GM19099 (cell line): ENCODE data around the gene NTSR1.

Source experiments
- POLR2A ChIP-seq: IDR thresholded peaks from 3 replicates; pipeline ENCODE4 v1.6.1; 2011; ENCODE audit warnings: low read depth; ENCODE audit not compliant: insufficient read length; ENCODE audit errors: extremely low read depth

The NTSR1 gene

DNA sequence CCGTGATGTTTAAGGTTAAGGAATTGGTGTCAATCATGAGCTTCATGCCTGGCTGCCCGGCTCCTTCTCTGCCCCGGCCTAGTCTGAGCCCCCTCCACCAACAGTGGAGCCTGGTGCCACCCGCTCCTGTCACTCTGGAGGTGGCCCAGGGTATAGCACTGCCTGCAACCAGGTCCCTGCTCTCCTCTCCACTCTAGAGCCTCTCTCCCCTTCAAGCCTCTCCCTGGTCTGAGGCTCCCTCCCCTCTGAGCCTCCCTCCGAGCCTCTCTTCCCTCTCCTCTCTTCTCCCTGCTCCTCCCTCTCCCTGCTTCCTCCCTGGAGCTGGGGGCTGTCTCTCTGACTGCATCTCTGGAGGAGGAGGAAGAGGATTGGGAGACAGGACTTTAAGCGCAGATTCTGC lies 56.4 kb downstream of the NTSR1 start:
- TF ChIP-seq POLR2A: no peak

- TF ChIP-seq POLR2A: no peak
These were observed 56.9 kb downstream of the NTSR1 start for GRCh38 chr20:62765432-62766070.

DNA sequence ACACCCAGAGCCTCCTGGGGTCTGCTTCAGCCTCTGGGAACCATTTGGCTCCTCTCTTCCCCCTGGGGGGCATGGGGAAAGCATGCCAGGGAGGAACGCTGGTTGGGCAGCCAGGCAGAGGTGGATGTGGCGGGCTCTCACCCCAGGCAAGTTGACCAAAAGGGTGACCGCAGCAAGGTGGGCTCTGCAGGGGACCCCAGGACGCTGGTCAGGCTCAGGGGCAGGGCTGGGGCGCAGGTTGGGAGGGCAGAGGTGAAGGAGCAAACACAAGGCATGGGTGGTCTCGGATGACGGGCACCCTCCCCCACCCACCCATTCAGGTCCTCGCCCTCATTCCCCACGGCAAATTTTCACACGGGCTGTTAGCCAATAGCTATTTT lies 57.4 kb downstream of the NTSR1 start:
- TF ChIP-seq POLR2A: no peak

DNA sequence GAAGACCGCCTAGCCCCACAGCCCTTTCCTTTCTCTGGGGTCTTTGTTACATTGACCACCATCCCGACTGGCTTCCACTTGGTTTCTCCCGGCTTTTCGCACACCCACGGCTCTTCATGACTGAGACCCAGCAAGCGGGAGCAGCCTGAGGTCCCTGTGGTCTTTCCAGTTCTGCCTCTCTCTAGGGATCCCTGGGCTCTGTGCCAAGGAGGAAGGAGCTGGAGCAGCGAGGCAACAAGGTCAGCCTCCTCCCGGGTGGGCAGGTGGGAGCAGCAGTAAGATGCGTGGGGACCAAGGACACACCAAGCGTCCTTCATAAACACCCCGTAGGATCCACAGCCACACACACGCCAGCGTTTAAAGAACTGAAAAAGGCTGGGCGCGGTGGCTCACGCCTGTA lies 58.1 kb downstream of the NTSR1 start:
- no peak for TF ChIP-seq POLR2A

GRCh38 chr20:62768234-62768546 lies 59.6 kb downstream of the NTSR1 start:
- no peak for TF ChIP-seq POLR2A

DNA sequence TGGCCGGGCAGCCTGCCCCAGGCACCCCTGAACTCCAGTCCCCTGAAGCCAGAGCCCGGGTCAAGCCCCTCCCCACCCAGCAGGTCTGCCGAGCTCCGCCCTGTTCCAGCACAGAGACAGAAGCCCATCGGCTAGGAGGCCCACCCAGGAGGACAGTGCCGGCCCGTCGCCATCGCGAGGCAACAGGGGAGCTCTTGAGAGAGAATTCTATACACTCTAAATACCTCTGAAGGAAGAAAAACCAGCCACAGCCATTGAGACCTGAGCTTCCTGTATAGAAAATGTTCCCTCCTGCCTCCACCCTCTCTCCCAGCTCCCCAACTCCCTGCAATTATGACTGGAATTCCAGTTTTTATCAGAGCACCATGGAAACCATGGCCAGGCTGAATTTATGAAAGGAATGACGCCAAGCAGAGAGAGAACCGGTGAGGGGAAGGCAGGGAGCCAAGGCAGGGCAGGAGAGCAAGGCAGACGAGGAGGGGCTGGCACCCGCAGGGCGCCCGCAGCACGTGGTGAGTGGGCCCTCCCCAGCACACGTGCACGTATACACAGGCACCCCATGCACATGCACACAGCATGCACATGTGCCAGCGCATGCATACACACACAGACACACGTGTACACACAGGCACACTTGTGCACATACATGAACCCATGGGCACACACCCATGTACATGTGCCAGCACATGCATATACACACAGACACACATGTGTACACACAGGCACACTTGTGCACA lies 60.1 kb downstream of the NTSR1 start:
- no peak for TF ChIP-seq POLR2A

- no peak for TF ChIP-seq POLR2A
These were observed 60.9 kb downstream of the NTSR1 start for GRCh38 chr20:62769346-62770071.

GRCh38 chr20:62770111-62770910 lies 61.7 kb downstream of the NTSR1 start:
- TF ChIP-seq POLR2A: no peak

GRCh38 chr20:62770916-62771315 lies 62.3 kb downstream of the NTSR1 start:
- TF ChIP-seq POLR2A: no peak

DNA sequence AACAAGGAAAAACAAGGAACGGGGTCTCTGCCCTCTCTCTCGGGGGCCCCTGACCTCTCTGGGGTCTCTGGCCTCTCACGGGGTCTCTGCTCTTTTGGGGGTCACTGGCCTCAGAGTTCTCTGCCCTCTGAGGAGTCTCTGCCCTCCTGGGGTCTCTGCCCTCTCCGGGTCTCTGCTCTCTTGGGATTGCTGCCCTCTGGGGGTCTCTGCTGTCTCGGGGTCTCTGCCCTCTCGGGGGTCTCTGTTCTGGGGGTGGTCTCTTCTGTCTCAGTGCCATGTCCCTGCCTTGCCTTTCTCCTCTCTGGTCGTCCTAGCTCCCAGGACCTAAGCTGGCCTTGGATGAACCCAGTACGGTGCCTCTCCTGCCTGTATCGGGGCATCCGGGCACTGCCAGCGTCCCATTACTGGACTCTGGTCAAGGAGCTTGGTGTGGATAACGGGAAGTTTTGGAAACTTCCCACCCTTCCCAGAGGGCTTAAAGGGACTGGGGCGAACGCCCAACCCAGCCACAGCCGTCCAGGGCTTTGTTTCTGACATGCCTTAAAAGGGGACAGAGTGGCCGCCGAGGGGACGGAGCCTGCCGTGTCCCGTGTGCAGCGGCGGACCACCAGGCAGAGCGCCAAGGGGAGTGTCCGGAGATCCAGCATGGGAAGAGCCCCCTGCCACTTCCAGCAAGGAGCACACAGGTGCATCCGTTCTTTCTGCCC lies 62.9 kb downstream of the NTSR1 start:
- TF ChIP-seq POLR2A: no peak

DNA sequence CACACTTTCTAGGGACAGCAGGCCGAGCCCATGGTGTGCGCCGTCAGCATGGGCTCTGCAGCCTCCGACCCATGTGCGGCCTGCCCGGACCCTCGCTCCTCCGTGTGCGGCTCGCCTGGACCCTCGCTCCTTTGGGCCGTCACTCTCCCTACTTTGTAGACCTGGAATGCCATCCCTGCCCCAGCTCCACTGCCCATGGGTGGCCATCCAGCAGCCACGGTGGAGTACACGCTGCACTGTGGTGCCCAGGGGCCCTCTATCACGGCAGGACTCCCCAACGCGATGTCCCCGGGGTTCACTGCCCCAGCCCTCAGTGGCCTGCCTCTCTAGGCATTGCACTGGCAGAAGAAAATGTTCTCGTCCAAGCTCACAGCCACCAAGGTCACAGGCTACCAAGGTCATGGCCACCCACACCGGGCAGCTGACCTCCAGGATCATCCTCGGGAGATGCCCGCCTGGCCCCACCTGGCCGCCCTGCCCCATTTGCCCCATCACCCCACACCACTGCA lies 63.5 kb downstream of the NTSR1 start:
- TF ChIP-seq POLR2A: no peak

GRCh38 chr20:62772619-62772989 lies 64.0 kb downstream of the NTSR1 start:
- no peak for TF ChIP-seq POLR2A

DNA sequence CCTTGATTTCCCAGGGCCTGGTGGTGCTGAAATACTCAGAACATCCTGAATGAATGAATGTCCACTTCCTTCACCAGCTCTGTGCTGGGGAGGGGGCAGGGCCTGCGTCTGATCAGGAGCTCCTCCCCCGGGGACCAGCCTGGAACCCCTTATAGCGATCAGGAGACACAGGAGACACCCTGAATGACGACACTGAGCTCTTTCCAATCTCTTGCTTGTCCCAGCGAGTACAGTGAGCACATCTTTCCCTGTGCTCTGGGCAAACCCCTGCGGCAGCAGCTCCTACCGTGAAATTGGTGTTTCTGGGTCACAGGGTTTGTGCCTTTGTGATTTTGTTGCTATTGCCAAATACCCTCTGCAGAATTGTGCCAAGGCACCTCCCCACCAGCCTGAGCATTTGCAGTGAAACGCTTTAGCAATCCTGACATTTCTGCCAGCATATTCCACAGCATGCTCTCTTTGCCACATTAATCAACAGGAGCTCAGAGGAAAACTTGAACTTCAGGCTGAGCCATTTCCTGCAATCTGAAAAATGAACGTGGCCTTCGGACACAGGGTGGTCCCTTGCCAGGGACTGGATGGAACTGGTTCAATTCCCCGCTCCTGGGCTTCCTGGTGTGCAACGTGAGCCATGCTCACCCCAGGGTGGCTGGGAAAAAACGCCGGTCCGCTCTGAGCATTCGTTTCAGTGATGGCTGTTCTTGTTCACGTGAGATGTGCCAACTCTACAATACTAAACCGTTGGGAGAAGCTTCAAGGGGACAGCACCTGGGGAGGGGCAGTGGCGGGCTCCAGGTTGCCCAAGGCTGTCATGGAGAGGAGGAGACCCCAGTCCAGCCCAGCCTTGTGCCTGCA lies 64.6 kb downstream of the NTSR1 start:
- TF ChIP-seq POLR2A: no peak
